ENCODE data around the gene MAMSTR.

The MAMSTR gene

DNA sequence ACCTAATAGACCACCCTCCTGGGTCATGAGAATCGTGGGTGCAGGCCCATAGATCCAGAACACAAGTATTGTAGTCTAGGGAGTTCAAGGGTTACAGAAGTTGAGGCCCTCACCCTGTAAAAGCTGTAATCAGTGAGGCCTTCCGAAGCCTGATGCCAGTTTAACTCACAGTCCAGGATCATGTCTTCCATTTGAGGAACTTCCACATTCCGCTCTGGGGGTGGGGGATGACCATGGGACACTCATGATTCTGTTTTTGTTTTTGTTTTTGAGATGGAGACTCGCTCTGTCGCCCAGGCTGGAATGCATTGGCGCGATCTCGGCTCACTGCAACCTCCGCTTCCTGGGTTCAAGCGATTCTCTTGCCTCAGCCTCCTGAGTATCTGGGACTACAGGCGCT, 22.6 kb upstream of the MAMSTR start:
- TF ChIP-seq, protein P1, sequence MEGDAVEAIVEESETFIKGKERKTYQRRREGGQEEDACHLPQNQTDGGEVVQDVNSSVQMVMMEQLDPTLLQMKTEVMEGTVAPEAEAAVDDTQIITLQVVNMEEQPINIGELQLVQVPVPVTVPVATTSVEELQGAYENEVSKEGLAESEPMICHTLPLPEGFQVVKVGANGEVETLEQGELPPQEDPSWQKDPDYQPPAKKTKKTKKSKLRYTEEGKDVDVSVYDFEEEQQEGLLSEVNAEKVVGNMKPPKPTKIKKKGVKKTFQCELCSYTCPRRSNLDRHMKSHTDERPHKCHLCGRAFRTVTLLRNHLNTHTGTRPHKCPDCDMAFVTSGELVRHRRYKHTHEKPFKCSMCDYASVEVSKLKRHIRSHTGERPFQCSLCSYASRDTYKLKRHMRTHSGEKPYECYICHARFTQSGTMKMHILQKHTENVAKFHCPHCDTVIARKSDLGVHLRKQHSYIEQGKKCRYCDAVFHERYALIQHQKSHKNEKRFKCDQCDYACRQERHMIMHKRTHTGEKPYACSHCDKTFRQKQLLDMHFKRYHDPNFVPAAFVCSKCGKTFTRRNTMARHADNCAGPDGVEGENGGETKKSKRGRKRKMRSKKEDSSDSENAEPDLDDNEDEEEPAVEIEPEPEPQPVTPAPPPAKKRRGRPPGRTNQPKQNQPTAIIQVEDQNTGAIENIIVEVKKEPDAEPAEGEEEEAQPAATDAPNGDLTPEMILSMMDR (IDR thresholded peaks at IDR 0.05; ENCODE audit: low read depth, low read length, missing control alignments): no peak
- DNase-seq (ENCODE audit: low read depth): no peak
- H3K4me3 ChIP-seq (ENCODE audit: low read depth, low read length): no peak overlapping the region

DNA sequence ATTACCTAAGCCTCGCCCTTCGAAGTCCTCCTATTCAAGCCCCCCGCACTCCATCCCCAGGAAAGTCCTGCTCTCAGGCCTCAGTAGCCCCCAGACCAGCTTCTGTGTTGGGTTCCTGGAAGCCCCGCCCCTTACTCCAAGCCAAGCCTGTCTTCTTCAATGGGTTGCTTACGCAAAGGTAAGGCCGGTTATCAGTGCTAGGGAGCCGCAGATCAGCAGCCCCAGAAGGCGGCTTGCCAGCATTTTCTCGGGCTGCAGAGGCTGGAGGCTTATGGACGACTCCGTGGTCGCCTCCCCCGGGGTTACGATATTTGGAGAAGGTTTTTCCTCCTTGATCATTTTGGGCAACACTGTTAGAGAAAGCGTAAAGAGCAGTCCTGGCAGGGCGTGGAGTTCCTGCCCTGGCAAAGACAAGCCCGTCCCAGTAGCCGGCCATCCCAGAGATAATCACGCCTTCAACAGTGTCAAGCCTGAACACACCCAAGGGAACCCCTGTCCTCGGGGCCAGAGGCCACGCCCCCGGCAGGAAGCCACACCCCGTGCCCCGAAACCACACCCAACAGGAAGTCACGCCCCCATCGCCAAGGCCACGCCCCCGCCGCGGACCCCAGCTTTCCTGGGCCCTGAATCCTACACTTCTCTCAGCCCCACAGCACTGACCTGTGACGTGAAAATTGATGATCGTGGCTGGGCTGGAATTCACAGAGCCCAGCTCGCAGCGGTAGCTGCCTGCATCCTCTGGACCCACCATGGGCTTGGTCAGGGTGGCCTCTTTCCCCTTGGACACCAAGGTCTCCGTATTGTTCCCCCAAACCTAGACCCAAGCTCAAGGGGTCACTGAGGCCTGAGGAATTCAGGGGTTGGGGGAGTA, 21.8 kb upstream of the MAMSTR start:
- TF ChIP-seq, protein P1 (IDR thresholded peaks at IDR 0.05; ENCODE audit: low read depth, low read length, missing control alignments): no peak
- no peak for DNase-seq (ENCODE audit: low read depth)
- no peak overlapping the region for H3K4me3 ChIP-seq (ENCODE audit: low read depth, low read length)

DNA sequence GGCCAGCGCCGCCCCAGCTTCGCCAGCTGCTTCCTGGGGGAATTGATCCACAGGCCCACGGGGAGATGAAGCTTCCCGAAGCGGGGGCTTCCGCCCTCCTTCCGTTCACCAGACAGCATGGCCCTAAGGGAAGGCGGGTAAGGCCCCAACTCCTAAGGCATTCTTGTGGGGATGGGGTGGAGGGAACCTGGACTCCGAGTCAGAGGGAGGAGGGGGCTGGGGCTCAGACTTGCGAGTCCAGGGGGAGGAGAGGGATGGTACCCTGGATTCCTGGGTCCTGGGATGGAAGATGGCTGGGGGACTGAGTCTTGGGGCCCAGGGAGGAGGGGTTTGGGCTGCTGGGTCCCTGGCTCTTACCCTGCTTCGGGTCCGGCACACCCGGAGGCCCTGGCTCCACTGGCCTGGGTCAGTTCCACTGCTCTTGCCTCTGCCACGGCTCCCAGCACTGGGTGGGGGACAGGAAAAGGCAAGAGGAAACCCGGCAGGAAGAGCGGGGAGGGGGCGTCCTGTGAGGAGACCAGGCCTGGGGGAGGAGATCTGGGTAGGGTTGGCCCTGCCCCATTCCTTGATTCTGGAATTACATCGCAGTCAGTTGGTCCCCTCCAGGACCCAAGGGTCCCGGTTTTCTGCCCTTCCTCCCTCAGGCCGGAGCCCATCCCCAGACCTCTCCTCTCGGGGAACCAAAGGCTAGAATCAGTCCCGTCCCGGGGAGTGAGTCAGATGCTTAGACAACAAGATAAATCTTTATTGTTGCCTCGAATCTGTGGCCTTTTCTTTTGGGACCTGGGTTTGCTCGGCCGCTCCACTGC, 20.8 kb upstream of the MAMSTR start, which contains the start of gene RASIP1:
Gene RASIP1, minus strand, starts transcription at position 447 of the 809 bp plus-strand sequence. Its CDS starts 328 bp downstream, at position 119.
- H3K4me3 ChIP-seq (ENCODE audit: low read depth, low read length): no peak within 1 kb of the TSS; the same call in 1 of the 2 replicates
- TF ChIP-seq, protein P1 (IDR thresholded peaks at IDR 0.05; ENCODE audit: low read depth, low read length, missing control alignments): no peak
- DNase-seq (ENCODE audit: low read depth): no peak

DNA sequence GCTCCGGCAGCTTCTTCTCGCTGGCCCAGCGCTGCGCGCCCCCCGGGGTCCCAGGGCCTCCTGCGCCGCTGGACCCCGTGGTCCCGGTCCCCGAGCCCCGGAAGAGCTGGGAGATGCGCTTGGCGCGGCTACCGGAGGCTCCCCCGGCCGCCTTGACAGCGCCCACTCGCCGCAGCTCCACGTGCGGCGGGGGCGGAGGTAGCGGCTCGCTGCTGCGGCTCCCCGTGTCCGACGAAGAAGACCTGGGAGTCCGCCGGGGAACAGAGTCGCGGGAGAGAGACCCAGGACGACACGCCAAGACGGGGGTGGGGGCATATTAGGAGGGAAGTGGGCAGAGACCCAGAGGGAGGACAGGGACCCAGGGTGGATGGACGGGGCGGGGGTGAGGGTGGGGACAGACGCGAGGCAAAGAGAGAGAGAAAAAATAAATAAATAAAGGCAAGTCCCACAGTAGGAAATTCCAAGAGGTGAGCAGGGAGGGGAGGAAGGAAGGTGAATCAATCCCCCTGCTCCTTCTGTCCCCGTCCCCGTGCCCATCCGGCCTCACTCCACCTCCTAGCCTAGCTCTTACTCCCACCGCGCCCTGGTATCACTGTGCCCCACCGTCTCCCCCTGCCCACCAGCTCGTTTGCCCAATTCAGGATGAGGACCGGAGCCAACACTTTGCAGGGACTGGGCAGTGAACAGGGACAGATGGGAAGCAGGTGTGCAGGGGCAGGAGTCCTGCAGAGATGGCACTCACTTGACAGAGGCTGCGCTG, 20.1 kb upstream of the MAMSTR start:
- TF ChIP-seq, protein P1 (IDR thresholded peaks at IDR 0.05; ENCODE audit: low read depth, low read length, missing control alignments): no peak
- H3K4me3 ChIP-seq (ENCODE audit: low read depth, low read length): peak overlapping the region; percentile 55
- no peak for DNase-seq (ENCODE audit: low read depth)

DNA sequence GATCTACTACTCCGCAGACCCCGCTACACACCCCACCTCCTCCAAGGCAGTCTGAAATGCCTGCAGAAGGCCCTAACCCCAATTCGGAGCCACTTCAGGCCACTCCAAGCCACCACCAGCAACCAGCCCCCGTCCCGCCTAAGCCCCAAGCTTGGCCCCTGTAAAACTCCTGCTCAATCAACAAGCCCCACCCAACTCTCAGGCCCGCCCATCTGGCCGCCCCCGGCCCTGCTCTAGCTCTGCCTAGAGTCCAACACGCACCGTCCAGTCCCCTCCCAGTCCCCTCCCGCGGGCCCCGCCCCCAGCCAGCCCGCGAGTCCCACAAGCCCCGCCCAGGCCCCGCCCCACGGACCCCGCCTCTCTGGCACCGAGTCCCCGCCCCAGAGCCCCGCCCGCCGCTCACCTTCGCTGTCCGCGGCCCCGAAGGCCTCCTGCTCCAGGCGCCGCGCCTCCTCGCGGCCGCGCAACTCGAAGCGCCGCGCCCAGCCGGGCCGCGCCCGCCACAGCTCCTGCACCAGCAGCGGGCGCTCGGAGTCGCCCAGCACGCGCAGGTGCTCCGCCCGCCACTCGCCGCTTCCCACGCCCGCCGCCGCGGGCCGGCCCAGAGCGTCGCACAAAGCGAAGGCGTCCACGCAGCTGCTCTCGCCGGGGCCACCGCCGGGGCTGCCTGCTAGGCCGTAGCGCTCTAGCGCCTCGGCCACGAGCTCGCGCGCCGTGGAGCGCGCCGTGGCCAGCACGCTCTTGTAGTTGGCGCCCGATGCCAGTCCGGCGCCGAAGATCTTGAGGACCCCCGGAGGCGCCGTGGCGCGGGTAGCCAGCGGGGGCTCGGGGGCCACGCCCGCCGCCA, 19.3 kb upstream of the MAMSTR start:
- DNase-seq (ENCODE audit: low read depth): no peak
- peak overlapping the region; percentile 55 for H3K4me3 ChIP-seq (ENCODE audit: low read depth, low read length)
- TF ChIP-seq, protein P1 (IDR thresholded peaks at IDR 0.05; ENCODE audit: low read depth, low read length, missing control alignments): peak; percentile 39

Data from GM12864 (cell line).